SK-N-DZ (cell line): ENCODE results near the gene ABCC11. TPM values are rescaled to one million over a fixed set of nuclear protein-coding genes. Genes with fewer than 3 reads are reported as not detected.

Experiments used
- DNase-seq: peaks from one replicate; pipeline ENCODE4 v3.0.0-alpha.2; 2015; ENCODE audit warnings: low spot score
- polyA plus RNA-seq, 2 experiments: library from polyadenylated mRNA; depleted of rRNA; stranded (reverse); fragments of >200 nt; gene quantifications; 2 replicates each; pipeline ENCODE4 v1.2.3, GENCODE V29; 2014

Gene ABCC11
- polyA plus RNA-seq (2014; cell fraction: cytosol; rRNA removed): 0.24 TPM in 2 replicates
- 0.35 TPM in 1 of 2 replicates, not detected in the other for polyA plus RNA-seq (2014; cell fraction: nucleus; rRNA removed)

DNA sequence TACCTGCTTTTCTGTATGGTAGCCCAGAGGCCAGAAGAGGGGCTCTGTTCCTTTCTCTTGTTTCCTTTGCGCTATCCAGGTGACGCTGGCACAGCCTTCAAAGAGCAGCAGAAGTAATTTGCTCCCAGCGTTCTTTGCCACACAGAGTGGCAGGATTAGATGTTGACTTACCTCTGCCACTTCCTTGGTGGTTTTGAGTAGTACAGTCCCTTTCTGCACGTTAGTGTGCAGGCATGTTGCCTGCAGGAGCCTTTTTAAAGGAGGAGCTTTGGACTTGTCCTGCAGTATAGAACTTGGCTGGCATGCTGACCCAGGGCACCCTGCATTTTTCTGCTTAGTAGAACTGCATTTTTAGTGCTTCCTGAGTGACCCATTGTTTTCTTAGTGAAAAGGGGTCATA lies at the start of gene ABCC11:
ABCC11 (minus strand) TSS at position 229 of the 400 bp plus-strand sequence. CDS start 15,618 bp downstream, outside the sequence.
- DNase-seq: no peak

- DNase-seq: no peak
Observed at GRCh38 chr16:48295488-48296281, 48.3 kb upstream of the ABCC11 start.

GRCh38 chr16:48294724-48295123 lies 47.4 kb upstream of the ABCC11 start:
- DNase-seq: no peak

DNA sequence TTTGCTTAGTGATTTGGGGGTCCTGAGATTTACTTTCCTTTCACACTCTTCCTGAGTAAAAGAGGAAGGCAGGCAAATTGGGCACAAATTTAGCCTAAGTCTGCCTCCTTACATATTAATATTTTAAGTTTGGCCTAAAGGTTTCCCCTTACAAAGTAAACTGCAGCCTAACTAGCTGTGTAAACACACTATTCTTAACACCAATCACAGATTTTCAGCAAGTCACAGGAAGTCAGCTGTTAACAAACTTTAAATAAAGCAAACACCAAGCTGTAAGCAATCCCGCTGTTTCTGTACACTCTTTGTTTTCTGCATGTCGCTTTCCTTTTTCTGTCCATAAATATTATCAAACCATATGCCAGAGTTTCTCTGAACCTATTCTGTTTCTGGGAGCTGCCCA lies 45.1 kb upstream of the ABCC11 start:
- DNase-seq: no peak

DNA sequence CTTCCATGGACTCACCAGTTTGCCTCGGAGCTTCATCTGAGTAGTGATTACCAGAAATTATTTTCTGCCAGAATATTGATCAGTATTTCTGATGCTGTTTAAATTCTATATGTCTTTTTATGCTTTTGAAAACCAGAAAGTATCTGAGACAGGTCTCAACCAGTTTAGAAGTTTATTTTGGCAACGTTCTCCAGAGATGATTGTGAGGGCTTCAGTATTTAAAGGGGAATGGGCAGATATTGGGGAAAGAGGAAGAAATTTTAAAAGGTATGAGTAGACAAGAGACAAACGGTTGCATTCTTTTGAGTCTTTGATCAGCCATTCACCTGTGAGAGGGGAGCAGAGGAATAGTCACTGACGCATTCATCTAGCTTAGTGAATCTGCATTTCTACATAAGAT lies 44.4 kb upstream of the ABCC11 start:
- no peak for DNase-seq

- no peak for DNase-seq
Observed at GRCh38 chr16:48291303-48291702, 44.0 kb upstream of the ABCC11 start.

GRCh38 chr16:48287239-48287638 lies 39.9 kb upstream of the ABCC11 start:
- no peak for DNase-seq

GRCh38 chr16:48284772-48285409 lies 37.6 kb upstream of the ABCC11 start:
- DNase-seq: no peak

GRCh38 chr16:48282636-48283263 lies 35.4 kb upstream of the ABCC11 start:
- no peak for DNase-seq

GRCh38 chr16:48280546-48280945 lies 33.2 kb upstream of the ABCC11 start:
- DNase-seq: no peak

GRCh38 chr16:48279199-48279598 lies 31.9 kb upstream of the ABCC11 start:
- no peak for DNase-seq

DNA sequence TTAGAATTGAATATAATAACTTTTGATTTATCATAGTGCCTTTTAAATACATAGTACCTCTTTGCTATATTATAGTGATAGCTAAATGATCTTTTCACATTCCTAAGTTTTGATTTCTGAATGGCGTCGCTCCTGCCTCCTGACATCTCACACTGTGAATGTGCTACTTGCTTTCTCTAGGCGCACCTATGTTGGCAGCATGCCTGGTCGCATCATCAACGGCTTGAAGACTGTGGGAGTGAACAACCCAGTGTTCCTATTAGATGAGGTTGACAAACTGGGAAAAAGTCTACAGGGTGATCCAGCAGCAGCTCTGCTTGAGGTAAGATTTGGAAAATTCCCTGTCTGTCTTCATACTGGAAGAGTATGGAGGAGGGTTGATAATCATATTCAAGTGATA lies 29.8 kb upstream of the ABCC11 start:
- no peak for DNase-seq

DNA sequence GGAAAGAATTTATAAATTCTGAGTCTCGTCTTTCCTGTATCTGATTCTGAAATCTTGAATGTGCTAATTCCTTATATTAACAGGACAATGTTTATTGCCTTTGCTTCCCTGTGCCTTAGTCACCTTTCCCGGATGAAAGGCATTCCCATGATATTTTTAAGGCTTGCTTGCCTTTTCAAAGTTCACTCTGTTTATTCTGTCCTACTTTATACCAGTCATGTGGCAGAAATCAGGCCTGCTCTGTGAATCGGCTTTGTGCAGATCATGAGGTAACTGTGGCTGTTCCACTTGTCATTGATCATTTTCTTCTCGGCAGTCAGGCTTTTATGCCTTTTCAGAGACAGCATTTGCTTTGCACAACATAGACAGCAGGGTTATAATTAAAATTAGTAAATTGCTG lies 28.8 kb upstream of the ABCC11 start:
- no peak for DNase-seq

- no peak for DNase-seq
Observed at GRCh38 chr16:48274476-48274875, 27.1 kb upstream of the ABCC11 start.

DNA sequence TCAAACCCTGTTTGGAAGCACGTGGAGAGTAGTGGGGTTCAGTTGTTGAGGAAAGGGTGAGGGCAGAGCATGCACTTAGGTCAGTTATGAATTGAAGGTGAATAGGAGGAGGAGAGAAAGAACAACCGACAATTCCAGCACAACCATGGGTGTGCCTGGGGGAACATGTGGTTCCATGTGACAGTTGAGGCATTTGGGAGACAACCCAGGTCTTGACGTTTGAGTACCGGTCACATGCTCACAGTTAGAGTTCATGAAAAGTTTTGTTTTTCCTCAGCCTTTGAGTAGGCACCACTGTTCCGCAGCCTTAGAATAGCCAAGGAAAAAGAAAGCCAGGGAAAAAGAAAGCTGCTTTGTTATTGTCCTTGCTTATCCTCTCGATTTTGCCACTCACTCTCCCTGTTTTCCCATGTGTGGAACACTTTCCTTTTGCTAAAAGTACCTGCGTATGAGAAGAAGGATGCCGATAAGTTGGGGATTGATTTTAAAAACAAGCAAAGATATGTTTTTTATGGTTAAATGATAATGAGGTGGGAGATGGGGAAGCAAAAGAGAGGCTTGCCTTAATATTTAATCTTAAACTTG lies 25.6 kb upstream of the ABCC11 start:
- no peak for DNase-seq

GRCh38 chr16:48271728-48272127 lies 24.4 kb upstream of the ABCC11 start:
- DNase-seq: no peak

- DNase-seq: no peak
Observed at GRCh38 chr16:48269011-48269410, 21.7 kb upstream of the ABCC11 start.

GRCh38 chr16:48262631-48263030 lies 15.3 kb upstream of the ABCC11 start:
- no peak for DNase-seq

- DNase-seq: no peak
Observed at GRCh38 chr16:48261569-48261968, 14.2 kb upstream of the ABCC11 start.

DNA sequence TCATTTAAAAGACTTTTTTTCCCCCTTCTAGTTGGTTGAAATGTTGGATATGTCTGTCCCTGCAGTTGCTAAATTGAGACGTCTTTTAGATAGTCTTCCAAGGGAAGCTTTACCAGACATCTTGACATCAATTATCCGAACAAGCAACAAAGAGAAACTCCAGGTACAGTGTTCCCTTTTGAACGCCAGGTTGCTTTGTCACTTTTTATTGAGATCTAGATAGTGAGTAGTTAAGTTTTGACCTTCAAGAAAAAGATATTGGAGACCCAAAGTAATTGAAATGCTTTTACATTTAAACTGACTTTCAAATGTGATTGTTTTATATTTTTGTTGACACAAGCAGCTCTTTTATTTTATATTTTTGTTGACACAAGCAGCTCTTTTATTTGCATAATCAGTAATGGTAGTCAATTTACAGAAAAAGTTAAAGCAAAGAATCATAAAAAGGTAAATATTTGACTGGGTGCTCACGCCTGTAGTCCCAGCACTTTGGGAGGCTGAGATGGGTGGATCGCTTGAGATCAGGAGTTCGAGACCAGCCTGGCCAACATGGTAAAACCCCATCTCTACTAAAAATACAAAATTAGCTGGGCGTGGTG lies 9.3 kb upstream of the ABCC11 start:
- no peak for DNase-seq

GRCh38 chr16:48252013-48252412 lies 4.7 kb upstream of the ABCC11 start:
- DNase-seq: no peak
